MM.1S (cell line): Measurements from ENCODE around the gene POGLUT2.

Source experiments
- EZH2 ChIP-seq: fragments of 300-600 bp; sonication (generic); optimal IDR thresholded peaks from 2 replicates; pipeline ENCODE3; 2017; ENCODE audit warnings: low read depth, mild to moderate bottlenecking, antibody characterized with exemption, low read length, mixed read lengths
- EZH2phosphoT487 ChIP-seq: fragments of 300-600 bp; sonication (generic); IDR thresholded peaks from 2 replicates; pipeline ENCODE4 v1.6.1; 2018; ENCODE audit warnings: antibody characterized with exemption, low read length
- TF ChIP-seq, protein P1 (sequence below): fragments of 300-600 bp; sonication (generic); IDR thresholded peaks from 2 replicates; pipeline ENCODE4 v1.5.1; 2016; ENCODE audit warnings: antibody characterized with exemption, low read length, mixed read lengths

DNA sequence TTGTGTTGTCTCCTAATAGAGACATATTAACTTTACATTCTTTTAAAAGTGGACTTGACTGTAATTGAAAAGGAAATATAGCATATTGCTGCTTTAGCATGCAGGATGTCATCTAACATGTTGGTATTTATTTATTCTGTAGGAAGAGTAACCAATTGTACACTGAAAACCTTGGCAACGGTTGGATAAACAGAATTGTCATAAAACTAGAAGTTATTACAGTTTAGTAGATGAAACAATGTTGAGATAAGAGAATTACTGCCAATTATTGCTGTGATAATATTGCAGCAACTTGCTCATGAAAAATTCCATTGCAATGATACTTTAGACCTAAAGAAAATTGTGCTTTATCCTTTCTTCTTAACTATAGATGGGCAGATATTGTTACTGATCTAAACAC is 39.5 kb upstream of the POGLUT2 start:
- TF ChIP-seq, protein P1, sequence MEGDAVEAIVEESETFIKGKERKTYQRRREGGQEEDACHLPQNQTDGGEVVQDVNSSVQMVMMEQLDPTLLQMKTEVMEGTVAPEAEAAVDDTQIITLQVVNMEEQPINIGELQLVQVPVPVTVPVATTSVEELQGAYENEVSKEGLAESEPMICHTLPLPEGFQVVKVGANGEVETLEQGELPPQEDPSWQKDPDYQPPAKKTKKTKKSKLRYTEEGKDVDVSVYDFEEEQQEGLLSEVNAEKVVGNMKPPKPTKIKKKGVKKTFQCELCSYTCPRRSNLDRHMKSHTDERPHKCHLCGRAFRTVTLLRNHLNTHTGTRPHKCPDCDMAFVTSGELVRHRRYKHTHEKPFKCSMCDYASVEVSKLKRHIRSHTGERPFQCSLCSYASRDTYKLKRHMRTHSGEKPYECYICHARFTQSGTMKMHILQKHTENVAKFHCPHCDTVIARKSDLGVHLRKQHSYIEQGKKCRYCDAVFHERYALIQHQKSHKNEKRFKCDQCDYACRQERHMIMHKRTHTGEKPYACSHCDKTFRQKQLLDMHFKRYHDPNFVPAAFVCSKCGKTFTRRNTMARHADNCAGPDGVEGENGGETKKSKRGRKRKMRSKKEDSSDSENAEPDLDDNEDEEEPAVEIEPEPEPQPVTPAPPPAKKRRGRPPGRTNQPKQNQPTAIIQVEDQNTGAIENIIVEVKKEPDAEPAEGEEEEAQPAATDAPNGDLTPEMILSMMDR, result no peak
- TF ChIP-seq EZH2 (no peak), EZH2phosphoT487 (no peak)
